ENCODE measurements around the gene ASPHD1. TPM values are rescaled to one million over a fixed set of nuclear protein-coding genes. Genes with fewer than 3 reads are reported as not detected.

Gene ASPHD1
- total RNA-seq, 1 donor from 2014 or later: 1.6 TPM

- ATAC-seq: no peak
- Histone ChIP-seq H3K4me1 (no peaks in the 10 kb centered on the region), H3K27me3 (ENCODE audit: low read depth) (no peaks in the 10 kb centered on the region), H3K9me3 (no peaks in the 10 kb centered on the region), H3K4me3 (no peak overlapping the region), H3K27ac (no peak overlapping the region), H3K36me3 (no peaks in the 10 kb centered on the region)
- no peak for DNase-seq
- TF ChIP-seq CTCF (IDR thresholded peaks at IDR 0.05): no peak
- intact Hi-C loops (cut with DNase I): no loop called here
These were observed 40.4 kb downstream of the ASPHD1 start for GRCh38 chr16:29940656-29941055.

DNA sequence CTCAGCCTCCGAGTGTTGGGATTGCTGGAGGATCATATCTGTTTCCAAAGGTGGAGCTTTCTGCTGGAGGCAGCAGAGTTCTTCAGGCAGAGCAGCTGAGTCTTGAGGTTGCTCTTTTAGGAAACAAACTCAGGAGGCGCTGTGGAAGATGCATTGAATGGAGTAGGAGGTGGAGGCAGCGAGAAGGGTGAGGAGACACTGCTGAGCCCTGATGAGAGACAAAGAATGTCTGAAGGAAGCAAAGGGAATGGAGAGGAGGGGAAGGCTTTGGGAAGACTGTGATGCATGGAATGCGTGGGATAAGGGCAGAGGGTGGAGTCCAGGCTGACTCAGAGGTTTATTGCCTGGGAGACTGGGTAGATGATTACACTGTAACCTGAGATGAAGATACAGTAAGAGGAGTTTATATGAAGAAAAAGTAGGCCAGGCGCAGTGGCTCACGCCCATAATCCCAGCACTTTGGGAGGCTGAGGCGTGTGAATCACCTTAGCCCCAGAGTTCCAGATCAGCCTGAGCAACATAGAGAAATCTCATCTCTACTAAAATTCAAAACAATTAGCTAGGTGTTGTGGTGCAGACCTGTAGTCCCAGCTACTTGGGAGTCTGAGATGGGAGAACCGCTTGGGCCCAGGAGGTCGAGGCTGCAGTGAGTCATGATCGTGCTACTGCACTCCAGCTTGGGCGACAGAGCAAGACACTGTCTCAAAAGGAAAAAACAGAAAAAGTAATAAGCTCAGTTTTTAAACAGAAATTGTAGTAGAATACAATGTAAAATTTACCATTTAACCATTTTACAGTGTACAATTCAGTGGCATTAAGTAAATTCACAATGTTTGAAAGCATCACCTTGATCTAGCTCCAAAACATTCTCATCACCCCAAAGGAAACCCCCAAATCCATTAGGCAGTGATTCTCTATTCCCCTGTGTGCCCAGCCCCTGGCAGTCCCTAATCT, 43.8 kb downstream of the ASPHD1 start:
- peak; percentile 7 for TF ChIP-seq CTCF (IDR thresholded peaks at IDR 0.05)
- no peaks in the 10 kb centered on the region for H3K27me3 ChIP-seq (ENCODE audit: low read depth)
- DNase-seq (no peak), ATAC-seq (peak; percentile 91)
- intact Hi-C loops (cut with DNase I): no loop called here
- no peaks in the 10 kb centered on the region for H3K9me3 ChIP-seq
- no peaks in the 10 kb centered on the region for H3K4me1 ChIP-seq
- H3K4me3 ChIP-seq: no peak overlapping the region
- H3K27ac ChIP-seq: no peak overlapping the region
- H3K36me3 ChIP-seq: no peaks in the 10 kb centered on the region

- intact Hi-C loops (cut with DNase I): no loop called here
- no peak for TF ChIP-seq CTCF (IDR thresholded peaks at IDR 0.05)
- no peak overlapping the region for H3K27ac ChIP-seq
- no peaks in the 10 kb centered on the region for H3K27me3 ChIP-seq (ENCODE audit: low read depth)
- DNase-seq: no peak
- H3K4me3 ChIP-seq: no peak overlapping the region
- no peaks in the 10 kb centered on the region for H3K36me3 ChIP-seq
- ATAC-seq: no peak
- no peaks in the 10 kb centered on the region for H3K4me1 ChIP-seq
- no peaks in the 10 kb centered on the region for H3K9me3 ChIP-seq
These were observed 47.6 kb downstream of the ASPHD1 start for GRCh38 chr16:29947897-29948296.

DNA sequence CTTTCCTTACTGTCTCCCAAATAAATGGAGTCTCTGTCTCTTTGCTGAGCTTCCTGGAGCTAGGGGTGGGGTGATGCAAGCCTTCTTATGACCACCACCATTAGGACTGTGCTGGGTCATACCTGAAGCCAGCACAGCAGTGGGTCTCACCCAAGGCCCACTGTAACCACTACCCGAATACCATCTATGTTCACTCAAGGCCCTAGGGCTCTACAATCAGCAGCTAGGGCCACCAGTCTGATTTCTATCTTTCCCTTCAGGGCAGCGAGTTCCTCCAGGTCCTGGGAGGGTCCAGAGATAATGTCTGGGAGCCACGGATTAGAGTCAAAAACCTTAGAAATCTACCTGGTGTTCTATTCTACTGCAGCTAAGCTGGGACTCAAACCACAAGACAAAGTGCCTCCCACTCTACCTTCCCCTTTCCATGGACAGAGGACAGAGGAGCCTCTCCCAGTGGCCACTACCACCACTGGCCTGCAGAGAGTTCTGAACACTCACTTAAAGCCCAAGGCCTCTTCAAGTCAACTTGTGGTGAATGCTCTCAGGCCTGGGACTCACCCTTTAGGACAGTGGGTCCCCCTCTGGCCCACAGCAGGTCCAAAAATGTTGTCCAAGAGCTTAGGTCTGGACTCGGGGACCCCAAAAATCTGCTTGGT, 50.6 kb downstream of the ASPHD1 start:
- Histone ChIP-seq H3K27ac (no peak overlapping the region), H3K4me1 (no peaks in the 10 kb centered on the region), H3K27me3 (ENCODE audit: low read depth) (no peaks in the 10 kb centered on the region), H3K9me3 (no peaks in the 10 kb centered on the region), H3K36me3 (no peaks in the 10 kb centered on the region), H3K4me3 (no peak overlapping the region)
- no peak for ATAC-seq
- TF ChIP-seq CTCF (IDR thresholded peaks at IDR 0.05): no peak
- intact Hi-C loops (cut with DNase I): no loop called here
- DNase-seq: no peak

DNA sequence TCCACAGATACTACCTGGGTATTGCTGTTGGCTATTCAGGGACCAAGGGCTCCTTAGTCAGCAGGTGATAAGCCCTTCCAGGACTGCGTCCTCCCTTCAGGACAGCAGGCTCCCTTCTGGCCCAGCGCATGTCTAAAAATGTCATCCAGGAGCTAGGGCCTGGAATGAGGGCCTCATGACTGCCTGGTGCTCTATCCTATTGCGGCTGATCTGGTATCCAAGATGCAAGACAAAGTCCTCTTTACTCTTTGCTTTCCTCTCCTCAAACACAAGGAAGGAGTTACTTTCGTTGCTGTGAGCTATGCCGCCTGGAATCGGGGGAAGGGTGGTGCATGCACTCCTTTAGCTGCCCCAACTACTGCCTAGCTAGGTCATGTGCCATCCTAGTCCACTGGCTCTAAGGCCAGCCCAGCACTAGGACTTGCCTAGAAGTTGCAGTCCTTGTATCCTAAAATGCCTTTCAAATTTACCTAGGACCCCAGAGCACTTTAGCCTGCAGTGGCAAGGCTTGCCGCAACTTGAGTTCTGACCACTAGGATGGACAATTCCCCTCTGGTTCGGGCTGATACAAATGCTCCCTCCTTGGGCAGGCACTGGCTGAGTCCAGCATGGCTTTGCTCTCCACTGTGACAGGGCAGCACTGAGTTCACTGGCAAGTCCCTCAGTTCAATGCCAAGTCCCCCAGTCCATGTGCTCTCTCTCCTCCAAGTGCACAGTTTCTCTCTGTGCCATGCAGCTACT, 51.5 kb downstream of the ASPHD1 start:
- DNase-seq: no peak
- H3K27ac ChIP-seq: no peak overlapping the region
- H3K4me3 ChIP-seq: no peak overlapping the region
- no peak for ATAC-seq
- no peaks in the 10 kb centered on the region for H3K36me3 ChIP-seq
- H3K4me1 ChIP-seq: no peaks in the 10 kb centered on the region
- H3K27me3 ChIP-seq (ENCODE audit: low read depth): no peaks in the 10 kb centered on the region
- H3K9me3 ChIP-seq: no peaks in the 10 kb centered on the region
- no peak for TF ChIP-seq CTCF (IDR thresholded peaks at IDR 0.05)
- intact Hi-C loops (cut with DNase I): no loop called here

All from lower lobe of right lung (tissue), 2 donors.